GM12874 (cell line): ENCODE data around the gene LDHA.

Source experiments
- TF ChIP-seq, protein P1 (sequence below): IDR thresholded peaks from 2 replicates; pipeline ENCODE4 v1.5.1; 2011; ENCODE audit warnings: low read depth, mild to moderate bottlenecking, control low read depth, low read length, moderate library complexity; ENCODE audit not compliant: insufficient read depth

Gene LDHA

DNA sequence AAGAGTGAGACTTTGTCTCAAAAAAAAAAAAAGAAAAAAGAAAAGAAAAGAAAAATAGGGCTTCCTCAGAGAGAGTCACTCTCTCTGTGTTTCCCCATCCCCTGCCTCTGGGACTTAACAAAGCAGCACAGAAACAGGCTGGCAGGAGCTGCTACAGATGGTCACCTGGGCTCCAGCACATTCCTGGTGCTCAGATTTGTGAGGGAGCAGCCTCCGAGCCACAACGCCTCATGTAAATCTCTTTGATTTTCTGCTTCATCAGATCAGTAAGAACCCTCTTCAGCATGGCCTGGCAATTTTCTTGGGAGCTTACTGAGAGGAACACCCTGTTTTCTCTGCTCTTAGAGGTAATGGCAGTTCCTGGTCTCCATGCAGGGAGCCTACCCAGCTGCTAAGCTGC is 15.2 kb upstream of the LDHA start:
- TF ChIP-seq, protein P1, sequence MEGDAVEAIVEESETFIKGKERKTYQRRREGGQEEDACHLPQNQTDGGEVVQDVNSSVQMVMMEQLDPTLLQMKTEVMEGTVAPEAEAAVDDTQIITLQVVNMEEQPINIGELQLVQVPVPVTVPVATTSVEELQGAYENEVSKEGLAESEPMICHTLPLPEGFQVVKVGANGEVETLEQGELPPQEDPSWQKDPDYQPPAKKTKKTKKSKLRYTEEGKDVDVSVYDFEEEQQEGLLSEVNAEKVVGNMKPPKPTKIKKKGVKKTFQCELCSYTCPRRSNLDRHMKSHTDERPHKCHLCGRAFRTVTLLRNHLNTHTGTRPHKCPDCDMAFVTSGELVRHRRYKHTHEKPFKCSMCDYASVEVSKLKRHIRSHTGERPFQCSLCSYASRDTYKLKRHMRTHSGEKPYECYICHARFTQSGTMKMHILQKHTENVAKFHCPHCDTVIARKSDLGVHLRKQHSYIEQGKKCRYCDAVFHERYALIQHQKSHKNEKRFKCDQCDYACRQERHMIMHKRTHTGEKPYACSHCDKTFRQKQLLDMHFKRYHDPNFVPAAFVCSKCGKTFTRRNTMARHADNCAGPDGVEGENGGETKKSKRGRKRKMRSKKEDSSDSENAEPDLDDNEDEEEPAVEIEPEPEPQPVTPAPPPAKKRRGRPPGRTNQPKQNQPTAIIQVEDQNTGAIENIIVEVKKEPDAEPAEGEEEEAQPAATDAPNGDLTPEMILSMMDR = no peak

DNA sequence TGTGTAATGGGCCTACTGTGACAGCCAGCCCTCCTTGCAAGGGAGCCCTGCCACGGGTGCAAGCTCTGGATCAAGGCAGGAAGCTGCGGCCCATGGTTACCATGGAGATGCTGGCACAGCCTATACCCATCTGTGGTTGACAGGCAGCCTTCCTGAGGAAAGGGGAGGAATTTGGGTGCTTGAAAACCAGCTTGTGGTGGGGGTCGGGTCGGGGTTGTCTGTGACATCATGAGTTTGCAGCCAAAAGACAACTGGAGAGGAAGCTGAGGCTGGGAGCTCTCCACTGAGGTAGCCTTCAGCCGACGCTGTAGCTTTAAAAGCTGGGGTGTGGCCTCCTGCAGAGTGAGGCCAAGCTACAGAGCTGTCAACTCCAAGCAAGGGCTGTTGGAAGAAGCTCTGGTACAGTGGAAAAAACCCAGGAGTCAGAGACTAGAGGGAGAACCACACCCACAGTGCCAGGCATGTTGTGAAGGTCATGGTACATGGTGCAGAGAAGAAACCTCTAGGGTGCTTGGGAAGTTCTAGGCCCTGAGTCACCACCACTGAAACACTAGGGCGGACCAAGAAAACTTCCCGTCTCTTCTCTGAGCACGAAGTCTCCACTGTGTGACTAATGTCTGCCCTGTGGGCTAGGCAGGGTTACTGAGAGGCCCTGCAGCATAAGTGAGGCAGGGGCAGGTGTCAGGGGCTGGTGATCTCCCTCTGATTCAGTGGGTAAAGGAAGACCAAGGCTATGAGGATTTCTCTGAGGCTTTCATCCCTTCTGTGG is 10.8 kb upstream of the LDHA start:
- TF ChIP-seq, protein P1 = no peak

DNA sequence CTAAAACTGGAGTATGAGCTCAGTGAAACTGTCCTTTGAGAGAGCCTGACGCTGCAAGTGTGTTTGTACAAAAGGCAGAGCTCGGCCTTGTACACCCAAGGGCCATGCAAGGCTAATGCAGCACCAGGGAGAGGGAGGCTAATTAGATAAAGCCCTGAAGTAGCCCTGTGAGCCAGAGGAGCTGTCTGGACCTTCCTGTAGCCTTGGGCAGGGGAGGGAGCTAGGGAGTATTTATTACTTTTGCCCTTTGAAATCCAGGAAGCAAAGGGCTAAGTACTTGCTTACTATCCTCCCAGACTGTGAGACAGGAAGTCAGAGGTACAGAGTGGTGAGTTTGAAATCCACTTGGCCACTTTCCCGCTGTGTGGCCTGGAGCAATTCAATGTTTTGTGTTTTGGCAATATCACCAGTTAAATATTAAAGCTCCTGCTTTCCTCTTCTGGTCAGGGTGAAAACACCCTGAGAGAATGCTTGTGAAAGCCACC is 10.2 kb upstream of the LDHA start:
- TF ChIP-seq, protein P1 = no peak

DNA sequence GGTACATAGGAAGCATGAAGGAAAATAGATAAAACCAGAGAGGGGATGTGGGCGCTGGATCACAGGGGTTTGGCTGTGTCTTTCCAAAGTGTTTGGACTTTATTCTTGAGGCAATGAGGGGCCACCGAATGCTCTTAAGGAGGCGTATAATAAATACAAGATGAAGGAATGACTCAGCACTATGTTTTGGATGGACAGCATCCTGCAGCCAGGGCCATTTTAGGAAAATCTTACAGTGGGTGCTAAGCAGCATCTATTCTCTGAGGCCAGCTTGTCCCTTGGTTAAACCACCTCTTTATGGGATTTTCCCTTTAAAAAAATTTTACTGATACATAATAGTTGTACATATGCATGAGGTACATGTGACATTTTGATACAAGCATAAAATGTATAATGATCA is 4.3 kb upstream of the LDHA start:
- TF ChIP-seq, protein P1 = no peak

DNA sequence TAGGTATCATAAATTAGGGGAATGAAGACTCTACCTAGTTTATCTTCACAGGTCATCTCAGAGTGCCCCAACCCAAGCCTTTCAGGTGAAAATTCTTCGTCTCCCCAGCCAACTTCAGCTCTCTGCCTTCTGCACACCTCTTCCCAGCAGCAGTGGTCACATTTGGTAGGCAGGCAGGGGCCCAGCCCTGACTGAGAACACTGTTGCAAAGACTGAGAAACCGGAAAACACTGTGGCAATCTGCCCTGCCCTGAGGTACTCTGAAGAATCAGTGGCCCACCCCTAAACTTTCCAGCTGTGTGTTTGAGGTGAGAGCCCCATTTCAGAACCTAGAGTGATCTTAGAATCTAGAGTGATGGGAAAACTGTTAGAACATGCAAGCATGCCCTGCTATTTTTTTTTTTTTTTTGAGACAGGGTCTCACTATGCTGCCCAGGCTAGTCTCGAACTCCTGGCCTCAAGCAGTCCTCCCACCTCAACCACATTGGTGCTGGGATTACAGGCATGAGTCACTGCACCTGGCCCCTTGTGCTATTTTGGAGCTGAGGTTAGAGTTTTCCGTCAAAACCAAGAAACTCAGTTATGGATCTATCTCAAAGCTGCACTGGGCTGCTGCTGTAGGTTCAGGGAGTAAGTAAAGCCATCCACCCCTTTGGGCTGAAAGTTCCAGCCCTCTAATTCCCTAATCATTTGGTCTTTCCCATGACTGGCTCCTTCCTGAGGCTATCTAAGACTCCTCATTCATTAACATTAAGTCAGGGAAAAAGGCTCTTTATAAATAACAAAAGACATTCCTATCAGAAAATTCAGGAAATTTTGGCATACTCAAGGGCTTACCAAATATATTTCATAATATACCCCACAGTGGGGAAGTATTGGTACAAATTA is 1.7 kb upstream of the LDHA start:
- TF ChIP-seq, protein P1 = no peak

DNA sequence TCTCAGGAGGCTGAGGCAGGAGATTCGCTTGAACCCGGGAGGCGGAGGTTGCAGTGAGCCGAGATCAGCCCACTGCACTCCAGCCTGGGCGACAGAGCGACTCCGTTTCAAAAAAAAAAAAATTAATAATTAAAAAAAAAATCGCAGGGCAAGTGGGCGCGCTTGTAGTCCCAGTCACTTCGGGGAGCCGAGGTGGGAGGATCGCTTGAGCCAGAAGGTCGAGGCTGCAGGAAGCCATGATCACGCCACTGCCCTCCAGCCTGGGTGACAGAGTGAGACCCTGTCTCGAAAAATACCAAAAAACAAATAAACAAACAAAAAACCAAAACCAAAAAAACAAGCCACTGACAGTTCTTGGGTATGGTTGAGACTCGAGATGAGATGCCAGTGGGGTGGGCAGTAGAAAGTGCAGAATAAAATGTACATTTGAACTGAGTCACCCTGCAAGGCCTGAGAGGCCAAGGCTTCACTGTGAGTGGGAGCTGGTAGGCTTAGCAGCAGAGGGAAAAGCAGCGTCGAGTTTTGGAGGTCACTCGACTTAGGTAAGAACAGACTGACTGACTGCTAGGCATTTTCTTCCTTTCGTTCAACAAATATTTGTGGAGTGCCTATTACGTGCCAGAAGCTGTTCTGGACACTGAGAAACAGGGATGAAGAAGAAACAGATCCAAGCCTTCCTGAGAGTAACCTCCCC is 635 bp upstream of the LDHA start:
- TF ChIP-seq, protein P1 = no peak
